Caki2 (cell line): ENCODE measurements around the gene DTNA. TPM values are rescaled to one million over a fixed set of nuclear protein-coding genes. Genes with fewer than 3 reads are reported as not detected.

ENCODE experiments used
- DNase-seq: peaks from one replicate; pipeline ENCODE4 v3.0.0-alpha.2; 2015; ENCODE audit warnings: low read depth
- in situ Hi-C: cut with HindIII; loops from 2 replicates; pipeline ENCODE4 v1.10.0; 2016; ENCODE audit warnings: low sequenced_read_pairs, low pct_unique_long_range_greater_than_20kb, mixed read lengths
- total RNA-seq: library from RNA; depleted of rRNA; stranded (reverse); fragments of >200 nt; shearing (Covaris generic); gene quantifications from 2 replicates; pipeline ENCODE4 v1.2.3, GENCODE V29; 2014; ENCODE audit warnings: low replicate concordance

The DTNA gene
- total RNA-seq, 1 experiment from 2014 or later: 0.34 TPM

- in situ Hi-C loops: no loop called here
Observed at GRCh38 chr18:34752056-34752455, 42.0 kb downstream of the DTNA start.

DNA sequence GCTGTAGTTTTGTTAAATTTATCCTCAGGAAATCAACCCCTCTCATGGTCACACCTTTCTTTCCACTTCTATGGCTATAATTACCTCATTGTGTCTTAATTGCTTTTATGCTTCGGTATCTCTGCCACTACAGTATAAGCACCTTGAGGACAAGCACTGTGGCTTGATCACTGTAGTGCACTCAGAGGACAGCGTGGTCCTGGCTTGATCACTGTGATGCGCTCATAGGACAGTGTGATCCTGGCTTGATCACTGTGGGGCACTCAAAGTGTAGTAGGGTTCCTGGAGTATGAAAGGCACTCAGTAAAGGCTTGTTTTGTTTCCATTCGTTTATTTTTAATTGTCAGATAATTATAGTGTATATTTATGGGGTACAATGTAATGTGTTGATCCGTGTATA lies 44.2 kb downstream of the DTNA start:
- in situ Hi-C loops: no loop called here
- no peak for DNase-seq

More at GRCh38 chr18:34752056-34752455, 42.0 kb downstream of the DTNA start:
- no peak for DNase-seq

DNA sequence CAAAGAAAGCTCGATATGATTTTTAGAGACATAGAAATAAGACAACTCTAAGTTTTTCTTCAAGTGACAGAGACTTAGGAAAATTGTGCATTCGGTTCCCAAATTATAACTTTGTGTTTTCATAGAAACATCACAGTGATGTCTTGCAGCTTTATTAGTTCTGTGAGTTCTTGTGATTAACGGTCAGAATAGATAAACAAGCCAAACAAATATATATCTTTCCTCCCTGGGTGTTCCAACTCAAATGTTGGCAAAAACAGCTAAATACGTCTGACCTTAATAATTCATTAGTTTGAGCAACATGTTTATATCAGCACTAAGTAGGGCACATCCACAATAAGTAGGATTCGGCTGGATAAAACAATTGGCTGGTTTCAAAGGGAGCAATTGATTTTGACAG lies 47.6 kb downstream of the DTNA start:
- in situ Hi-C loops: no loop called here
- DNase-seq: no peak

DNA sequence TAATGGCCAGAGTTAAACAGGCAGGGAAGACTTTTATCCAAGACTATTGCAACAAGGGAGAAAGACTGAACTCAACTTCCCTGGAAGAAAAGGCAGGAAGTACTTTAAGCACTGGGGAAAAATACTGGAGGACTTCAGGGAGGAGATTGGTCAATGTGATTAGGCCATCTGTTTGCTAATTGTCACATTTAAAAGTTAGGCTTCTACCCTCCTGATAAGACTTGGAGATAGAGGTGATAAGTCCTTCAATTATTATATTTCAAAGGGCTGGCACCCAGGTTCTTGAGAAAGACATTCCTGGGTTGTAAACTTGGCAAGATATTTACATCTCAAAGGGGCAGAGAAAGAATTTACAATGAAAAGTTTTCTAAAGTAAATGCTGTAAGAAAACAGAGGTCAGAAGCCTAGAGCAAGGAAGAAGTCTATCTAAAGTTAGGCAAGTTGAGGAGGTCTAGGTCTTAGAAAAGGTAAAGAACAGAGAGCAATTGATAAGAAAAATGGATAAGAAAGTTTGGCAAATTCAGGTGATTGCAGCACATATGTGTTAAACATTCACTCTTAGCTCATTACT lies 48.4 kb downstream of the DTNA start:
- DNase-seq: no peak
- in situ Hi-C loops: no loop called here

DNA sequence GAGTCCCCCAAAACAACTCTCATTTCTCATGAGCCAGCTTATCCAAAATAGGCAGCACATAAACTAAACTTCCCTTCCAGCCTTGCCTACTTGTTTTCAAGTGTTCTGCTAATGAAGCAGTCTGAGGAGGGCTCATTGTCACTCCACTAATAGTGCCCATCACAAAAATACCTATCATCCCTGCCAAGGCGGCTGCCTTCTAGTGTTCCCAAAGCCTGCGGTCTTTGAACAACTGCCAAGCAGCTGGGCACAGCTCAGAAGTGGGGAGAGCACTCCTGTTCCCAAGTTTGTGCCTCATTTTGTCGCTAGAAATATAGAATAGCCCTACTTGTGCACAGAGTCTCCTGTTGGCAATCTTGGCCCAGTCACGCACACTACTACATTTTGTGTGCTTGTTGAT lies 50.3 kb downstream of the DTNA start:
- no peak for DNase-seq
- in situ Hi-C loops: no loop called here

DNA sequence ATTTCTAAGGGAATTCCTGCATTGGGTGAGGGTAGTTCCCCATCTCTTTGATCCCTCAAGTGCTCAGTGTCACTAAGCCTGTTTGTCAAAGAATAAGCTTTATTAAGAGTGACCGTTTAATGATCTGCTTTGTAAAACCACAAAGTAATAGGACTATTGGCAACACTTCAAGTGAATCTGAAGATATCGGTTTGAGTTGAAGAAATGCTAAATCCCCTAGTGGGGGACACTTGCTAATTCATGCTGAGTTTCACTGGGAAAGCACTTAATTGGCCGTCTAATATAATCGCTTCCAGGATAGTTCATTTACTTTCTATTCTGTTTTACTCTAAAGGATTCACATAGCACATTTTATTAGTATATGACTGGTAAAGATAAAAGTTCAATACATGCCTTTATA lies 54.4 kb downstream of the DTNA start:
- in situ Hi-C loops: no loop called here
- DNase-seq: no peak

- DNase-seq: no peak
- in situ Hi-C loops: no loop called here
Observed at GRCh38 chr18:34767601-34768027, 57.5 kb downstream of the DTNA start.

DNA sequence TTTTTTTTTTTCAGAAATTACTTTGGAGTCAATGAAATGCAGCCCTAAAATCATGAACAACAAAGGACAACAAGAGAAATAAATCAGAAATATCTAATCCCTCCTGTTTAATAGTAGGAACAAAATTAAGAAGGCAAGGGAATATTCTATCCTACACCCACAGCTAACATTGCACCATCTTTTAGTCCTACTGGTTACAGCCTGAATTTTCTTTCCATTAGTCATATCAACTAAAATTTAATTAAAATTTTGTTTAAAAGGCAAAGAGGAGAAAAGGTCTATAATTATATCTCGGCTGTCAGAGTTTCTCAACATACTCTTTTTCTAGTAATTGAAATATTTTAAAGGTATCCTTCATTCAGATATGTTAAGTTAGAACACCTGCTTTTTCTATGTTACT lies 61.9 kb downstream of the DTNA start:
- no peak for DNase-seq
- in situ Hi-C loops: no loop called here

DNA sequence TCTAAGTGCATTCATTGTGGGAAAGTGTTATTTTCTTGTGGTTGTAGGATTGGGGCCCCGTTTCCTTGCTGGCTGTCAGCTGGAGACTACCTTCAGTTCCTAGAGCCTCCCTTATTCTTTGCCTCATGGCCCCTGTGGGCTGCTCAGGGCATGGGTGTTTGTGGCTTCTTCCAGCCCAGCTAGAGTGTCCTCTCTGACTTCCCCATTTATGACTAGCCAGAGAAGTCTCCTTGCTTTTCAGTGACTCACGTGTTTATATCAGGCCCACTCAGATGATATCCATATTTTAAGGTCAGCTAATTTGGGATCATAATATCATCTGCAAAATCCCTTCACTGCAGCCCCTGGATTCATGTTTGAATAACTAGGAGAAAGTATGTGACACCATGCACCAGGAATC lies 62.8 kb downstream of the DTNA start:
- DNase-seq: no peak
- in situ Hi-C loops: no loop called here

DNA sequence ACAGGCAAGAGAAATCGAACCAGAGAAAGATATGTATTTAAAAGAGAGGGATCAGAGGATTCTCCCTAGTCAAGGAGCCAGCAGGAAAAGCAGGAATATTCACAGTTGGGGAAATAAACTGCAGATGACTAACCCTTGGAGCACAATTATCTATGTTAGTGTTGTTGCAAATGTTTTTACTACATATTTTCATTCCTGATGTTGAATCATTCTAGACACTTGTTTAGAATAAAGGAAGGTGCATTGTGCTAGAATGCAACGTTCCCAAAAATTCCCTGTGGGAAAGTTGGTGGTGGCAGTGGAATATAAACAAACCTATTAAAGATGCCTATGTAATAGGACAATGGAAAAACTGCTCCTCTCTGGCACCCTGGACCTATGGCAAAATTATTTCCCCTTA lies 63.3 kb downstream of the DTNA start:
- no peak for DNase-seq
- in situ Hi-C loops: no loop called here

- in situ Hi-C loops: no loop called here
Observed at GRCh38 chr18:34773961-34774766, 64.1 kb downstream of the DTNA start.

GRCh38 chr18:34775461-34775860 lies 65.4 kb downstream of the DTNA start:
- DNase-seq: no peak
- in situ Hi-C loops: no loop called here

More at GRCh38 chr18:34773961-34774766, 64.1 kb downstream of the DTNA start:
- DNase-seq: peak; percentile 18

GRCh38 chr18:34779112-34779511 lies 69.0 kb downstream of the DTNA start:
- in situ Hi-C loops: no loop called here
- DNase-seq: no peak

DNA sequence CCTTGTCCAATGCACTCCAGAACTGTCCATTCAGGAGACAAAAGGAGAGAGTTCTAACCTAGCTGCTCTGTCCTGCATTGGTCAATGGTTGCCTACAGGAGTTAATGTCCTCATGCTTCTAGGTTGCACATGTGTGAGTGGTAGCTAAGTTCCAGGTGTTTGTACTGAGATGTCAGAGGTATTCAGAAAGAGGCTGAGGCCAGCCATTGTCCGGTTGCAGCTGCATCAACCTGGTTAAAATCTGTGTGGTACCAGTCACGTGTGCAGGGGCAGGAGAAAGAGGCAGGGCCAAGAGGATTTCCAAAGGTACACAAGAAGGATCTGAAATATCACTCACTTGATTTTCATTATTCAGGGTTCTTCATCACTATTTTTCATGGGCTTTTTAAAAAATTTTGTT lies 70.8 kb downstream of the DTNA start:
- in situ Hi-C loops: no loop called here

GRCh38 chr18:34783501-34783900 lies 73.4 kb downstream of the DTNA start:
- DNase-seq: no peak
- in situ Hi-C loops: no loop called here

More for the DNA sequence above, 70.8 kb downstream of the DTNA start:
- no peak for DNase-seq

GRCh38 chr18:34786162-34786741 lies 76.2 kb downstream of the DTNA start:
- in situ Hi-C loops: no loop called here
- DNase-seq: no peak

GRCh38 chr18:34787931-34788532 lies 77.9 kb downstream of the DTNA start:
- DNase-seq: no peak
- in situ Hi-C loops: no loop called here

DNA sequence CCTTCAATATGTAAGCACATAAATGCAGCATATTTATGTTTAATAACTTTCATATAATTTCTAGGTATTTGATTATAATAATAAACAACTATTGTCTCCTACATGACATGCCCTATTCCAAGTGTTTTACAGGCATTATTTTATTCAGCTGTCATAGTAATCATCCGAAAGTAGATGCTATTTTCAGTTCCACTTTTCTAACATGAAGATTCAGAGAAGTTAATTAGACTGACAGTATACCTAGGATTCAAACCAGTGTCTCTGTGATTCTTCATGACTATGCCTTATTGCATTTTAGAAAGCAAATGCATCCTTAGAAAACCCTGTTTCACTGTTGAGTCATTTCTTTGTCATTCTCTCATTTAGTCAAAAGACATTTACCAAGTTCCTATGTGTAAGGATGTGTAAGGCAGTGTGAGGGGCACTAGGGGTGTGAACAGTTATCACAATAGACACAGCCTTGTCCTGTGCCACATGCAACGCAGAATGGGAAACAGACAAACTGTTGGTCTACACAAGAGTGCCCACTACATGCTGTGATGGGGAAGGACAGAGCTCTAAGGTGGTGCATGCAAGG lies 79.8 kb downstream of the DTNA start:
- in situ Hi-C loops: no loop called here

GRCh38 chr18:34794348-34794747 lies 84.2 kb downstream of the DTNA start:
- no peak for DNase-seq
- in situ Hi-C loops: no loop called here

More for the DNA sequence above, 79.8 kb downstream of the DTNA start:
- no peak for DNase-seq
